ENCODE measurements around the gene PREX1.

DNA sequence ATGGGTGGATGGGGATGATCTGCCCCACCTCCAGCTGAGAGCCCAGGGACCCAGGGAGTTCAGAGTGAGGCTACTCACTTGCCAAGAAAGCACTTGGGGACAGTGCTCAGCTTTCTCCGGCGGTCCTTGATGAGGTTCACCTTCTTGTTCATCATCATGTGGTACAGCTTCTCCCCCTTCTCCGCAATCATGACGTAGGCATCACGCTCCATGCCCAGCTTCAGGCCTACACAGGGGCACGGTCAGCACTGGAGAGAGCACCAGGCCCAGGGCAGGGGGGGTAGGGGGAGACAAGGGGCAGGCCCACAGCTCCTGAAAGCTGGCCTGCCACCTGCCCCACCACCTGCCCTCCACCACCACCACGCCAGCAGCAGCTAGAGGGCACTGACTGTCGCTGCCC is 139.2 kb downstream of the PREX1 start:
- TF ChIP-seq, protein P1, sequence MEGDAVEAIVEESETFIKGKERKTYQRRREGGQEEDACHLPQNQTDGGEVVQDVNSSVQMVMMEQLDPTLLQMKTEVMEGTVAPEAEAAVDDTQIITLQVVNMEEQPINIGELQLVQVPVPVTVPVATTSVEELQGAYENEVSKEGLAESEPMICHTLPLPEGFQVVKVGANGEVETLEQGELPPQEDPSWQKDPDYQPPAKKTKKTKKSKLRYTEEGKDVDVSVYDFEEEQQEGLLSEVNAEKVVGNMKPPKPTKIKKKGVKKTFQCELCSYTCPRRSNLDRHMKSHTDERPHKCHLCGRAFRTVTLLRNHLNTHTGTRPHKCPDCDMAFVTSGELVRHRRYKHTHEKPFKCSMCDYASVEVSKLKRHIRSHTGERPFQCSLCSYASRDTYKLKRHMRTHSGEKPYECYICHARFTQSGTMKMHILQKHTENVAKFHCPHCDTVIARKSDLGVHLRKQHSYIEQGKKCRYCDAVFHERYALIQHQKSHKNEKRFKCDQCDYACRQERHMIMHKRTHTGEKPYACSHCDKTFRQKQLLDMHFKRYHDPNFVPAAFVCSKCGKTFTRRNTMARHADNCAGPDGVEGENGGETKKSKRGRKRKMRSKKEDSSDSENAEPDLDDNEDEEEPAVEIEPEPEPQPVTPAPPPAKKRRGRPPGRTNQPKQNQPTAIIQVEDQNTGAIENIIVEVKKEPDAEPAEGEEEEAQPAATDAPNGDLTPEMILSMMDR (conservative IDR thresholded peaks at IDR 0.05; ENCODE audit: low read depth in 2 of 2) = no peak
- TF ChIP-seq EZH2 (IDR thresholded peaks at IDR 0.05; ENCODE audit: low read depth, unreplicated experiment) (no peak), EZH2phosphoT487 (IDR thresholded peaks at IDR 0.05; ENCODE audit: unreplicated experiment) (no peak), POLR2AphosphoS5 (IDR thresholded peaks at IDR 0.05; ENCODE audit: low read depth) (no peak), JUNB (IDR thresholded peaks at IDR 0.05; ENCODE audit: unreplicated experiment) (no peak), NANOG (IDR thresholded peaks at IDR 0.05; ENCODE audit: borderline replicate concordance) (no peak), CREB1 (CRISPR knock-in tag; IDR thresholded peaks at IDR 0.05; ENCODE audit: low read depth) (no peak), ZNF331 (CRISPR knock-in tag; IDR thresholded peaks at IDR 0.05; ENCODE audit: low read depth) (no peak)
- TF ChIP-seq, protein P2, sequence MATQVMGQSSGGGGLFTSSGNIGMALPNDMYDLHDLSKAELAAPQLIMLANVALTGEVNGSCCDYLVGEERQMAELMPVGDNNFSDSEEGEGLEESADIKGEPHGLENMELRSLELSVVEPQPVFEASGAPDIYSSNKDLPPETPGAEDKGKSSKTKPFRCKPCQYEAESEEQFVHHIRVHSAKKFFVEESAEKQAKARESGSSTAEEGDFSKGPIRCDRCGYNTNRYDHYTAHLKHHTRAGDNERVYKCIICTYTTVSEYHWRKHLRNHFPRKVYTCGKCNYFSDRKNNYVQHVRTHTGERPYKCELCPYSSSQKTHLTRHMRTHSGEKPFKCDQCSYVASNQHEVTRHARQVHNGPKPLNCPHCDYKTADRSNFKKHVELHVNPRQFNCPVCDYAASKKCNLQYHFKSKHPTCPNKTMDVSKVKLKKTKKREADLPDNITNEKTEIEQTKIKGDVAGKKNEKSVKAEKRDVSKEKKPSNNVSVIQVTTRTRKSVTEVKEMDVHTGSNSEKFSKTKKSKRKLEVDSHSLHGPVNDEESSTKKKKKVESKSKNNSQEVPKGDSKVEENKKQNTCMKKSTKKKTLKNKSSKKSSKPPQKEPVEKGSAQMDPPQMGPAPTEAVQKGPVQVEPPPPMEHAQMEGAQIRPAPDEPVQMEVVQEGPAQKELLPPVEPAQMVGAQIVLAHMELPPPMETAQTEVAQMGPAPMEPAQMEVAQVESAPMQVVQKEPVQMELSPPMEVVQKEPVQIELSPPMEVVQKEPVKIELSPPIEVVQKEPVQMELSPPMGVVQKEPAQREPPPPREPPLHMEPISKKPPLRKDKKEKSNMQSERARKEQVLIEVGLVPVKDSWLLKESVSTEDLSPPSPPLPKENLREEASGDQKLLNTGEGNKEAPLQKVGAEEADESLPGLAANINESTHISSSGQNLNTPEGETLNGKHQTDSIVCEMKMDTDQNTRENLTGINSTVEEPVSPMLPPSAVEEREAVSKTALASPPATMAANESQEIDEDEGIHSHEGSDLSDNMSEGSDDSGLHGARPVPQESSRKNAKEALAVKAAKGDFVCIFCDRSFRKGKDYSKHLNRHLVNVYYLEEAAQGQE (IDR thresholded peaks at IDR 0.05; ENCODE audit: unreplicated experiment) = no peak
- TF ChIP-seq, protein P3, sequence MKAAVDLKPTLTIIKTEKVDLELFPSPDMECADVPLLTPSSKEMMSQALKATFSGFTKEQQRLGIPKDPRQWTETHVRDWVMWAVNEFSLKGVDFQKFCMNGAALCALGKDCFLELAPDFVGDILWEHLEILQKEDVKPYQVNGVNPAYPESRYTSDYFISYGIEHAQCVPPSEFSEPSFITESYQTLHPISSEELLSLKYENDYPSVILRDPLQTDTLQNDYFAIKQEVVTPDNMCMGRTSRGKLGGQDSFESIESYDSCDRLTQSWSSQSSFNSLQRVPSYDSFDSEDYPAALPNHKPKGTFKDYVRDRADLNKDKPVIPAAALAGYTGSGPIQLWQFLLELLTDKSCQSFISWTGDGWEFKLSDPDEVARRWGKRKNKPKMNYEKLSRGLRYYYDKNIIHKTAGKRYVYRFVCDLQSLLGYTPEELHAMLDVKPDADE (IDR thresholded peaks at IDR 0.05) = no peak
